ENCODE results near the gene GPHN. TPM values are rescaled to one million over a fixed set of nuclear protein-coding genes. Genes with fewer than 3 reads are reported as not detected.

GPHN gene
- total and polyA plus RNA-seq, 4 donors: 9.1 to 57.6 (median 33.9) TPM

DNA sequence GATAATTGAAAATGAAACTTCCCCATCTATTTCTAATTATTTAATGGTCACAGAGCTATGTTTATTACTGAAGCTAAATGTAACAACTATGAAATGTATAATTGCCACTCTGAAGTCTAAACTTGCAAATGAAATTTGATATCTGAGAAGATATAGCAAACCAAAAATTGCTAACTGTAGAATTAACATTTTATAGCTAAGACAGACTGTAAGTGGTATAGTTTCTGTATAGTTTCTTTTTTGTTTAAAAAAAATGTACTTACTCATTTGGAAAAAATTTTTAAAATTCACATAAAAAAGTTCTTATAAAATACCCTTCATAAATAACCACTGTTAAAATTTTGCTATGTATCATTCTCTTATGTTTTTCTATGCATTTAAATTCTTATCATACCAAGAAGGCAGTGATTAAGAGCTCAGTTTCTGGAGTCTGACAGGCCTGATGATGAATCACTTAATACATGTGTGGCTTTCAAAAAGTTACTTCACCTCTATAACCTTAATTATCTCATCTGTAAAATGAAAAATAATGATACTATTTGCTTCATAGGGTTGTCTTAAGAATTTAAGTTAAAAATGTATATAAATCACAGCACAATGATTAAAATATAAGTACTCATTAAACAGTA is 466.6 kb downstream of the GPHN start:
- Histone ChIP-seq H3K9ac (ENCODE audit: insufficient read depth in 1 of 2, low read length in 2 of 2) (no peak overlapping the region), H3K27me3 (ENCODE audit: control insufficient read depth in 3 of 3, insufficient read depth in 3 of 3, low read length in 2 of 3) (no peaks in the 10 kb centered on the region), H3K27ac (ENCODE audit: low read depth in 1 of 2, low read length in 1 of 2) (no peak overlapping the region), H3K4me1 (ENCODE audit: control insufficient read depth in 5 of 5, insufficient read depth in 5 of 5, low read length in 5 of 5) (no peaks in the 10 kb centered on the region), H3K36me3 (ENCODE audit: control insufficient read depth in 4 of 4, insufficient read depth in 4 of 4, low read length in 4 of 4) (peaks cover 0 to 8% (median 0%) of the 10 kb centered on the region in 4 donors), H3K9me3 (ENCODE audit: control insufficient read depth in 4 of 4, insufficient read depth in 3 of 4, low read length in 3 of 4) (no peaks in the 10 kb centered on the region), H3K4me3 (no peak overlapping the region)
- ATAC-seq (ENCODE audit: insufficient read depth, low FRiP score): no peak
- TF ChIP-seq, protein P1, sequence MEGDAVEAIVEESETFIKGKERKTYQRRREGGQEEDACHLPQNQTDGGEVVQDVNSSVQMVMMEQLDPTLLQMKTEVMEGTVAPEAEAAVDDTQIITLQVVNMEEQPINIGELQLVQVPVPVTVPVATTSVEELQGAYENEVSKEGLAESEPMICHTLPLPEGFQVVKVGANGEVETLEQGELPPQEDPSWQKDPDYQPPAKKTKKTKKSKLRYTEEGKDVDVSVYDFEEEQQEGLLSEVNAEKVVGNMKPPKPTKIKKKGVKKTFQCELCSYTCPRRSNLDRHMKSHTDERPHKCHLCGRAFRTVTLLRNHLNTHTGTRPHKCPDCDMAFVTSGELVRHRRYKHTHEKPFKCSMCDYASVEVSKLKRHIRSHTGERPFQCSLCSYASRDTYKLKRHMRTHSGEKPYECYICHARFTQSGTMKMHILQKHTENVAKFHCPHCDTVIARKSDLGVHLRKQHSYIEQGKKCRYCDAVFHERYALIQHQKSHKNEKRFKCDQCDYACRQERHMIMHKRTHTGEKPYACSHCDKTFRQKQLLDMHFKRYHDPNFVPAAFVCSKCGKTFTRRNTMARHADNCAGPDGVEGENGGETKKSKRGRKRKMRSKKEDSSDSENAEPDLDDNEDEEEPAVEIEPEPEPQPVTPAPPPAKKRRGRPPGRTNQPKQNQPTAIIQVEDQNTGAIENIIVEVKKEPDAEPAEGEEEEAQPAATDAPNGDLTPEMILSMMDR (IDR thresholded peaks at IDR 0.05; ENCODE audit: control extremely low read depth, extremely low read depth): no peak
- DNase-seq: no peak

DNA sequence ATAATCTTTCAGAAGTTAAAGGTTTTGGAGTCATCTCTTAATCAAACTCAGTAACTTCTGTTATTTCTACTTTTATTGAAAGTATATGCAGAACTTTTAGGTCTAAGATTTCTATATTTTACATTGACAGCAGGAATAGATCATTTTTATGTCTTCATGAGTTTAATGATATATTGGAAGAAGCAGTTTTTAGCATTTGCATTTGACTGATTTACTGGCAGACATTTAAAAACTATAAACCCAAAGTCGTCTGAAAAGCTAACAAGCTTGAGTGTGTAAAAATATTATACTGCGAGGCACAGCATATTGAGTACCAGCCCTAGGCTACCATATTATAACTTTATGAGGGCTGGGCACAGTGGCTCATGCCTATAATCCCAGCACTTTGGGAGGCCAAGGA is 467.3 kb downstream of the GPHN start:
- no peak for DNase-seq
- Histone ChIP-seq H3K4me1 (ENCODE audit: control insufficient read depth in 5 of 5, insufficient read depth in 5 of 5, low read length in 5 of 5) (no peaks in the 10 kb centered on the region), H3K27me3 (ENCODE audit: control insufficient read depth in 3 of 3, insufficient read depth in 3 of 3, low read length in 2 of 3) (no peaks in the 10 kb centered on the region), H3K36me3 (ENCODE audit: control insufficient read depth in 4 of 4, insufficient read depth in 4 of 4, low read length in 4 of 4) (peaks cover 0 to 8% (median 0%) of the 10 kb centered on the region in 4 donors), H3K27ac (ENCODE audit: low read depth in 1 of 2, low read length in 1 of 2) (no peak overlapping the region), H3K9me3 (ENCODE audit: control insufficient read depth in 4 of 4, insufficient read depth in 3 of 4, low read length in 3 of 4) (no peaks in the 10 kb centered on the region), H3K9ac (ENCODE audit: insufficient read depth in 1 of 2, low read length in 2 of 2) (no peak overlapping the region), H3K4me3 (no peak overlapping the region)
- no peak for ATAC-seq (ENCODE audit: insufficient read depth, low FRiP score)
- TF ChIP-seq, protein P1 (IDR thresholded peaks at IDR 0.05; ENCODE audit: control extremely low read depth, extremely low read depth): no peak
- 93 to 97% methylated on average over 2 of the region's 2 CpGs for WGBS, 2 donors

DNA sequence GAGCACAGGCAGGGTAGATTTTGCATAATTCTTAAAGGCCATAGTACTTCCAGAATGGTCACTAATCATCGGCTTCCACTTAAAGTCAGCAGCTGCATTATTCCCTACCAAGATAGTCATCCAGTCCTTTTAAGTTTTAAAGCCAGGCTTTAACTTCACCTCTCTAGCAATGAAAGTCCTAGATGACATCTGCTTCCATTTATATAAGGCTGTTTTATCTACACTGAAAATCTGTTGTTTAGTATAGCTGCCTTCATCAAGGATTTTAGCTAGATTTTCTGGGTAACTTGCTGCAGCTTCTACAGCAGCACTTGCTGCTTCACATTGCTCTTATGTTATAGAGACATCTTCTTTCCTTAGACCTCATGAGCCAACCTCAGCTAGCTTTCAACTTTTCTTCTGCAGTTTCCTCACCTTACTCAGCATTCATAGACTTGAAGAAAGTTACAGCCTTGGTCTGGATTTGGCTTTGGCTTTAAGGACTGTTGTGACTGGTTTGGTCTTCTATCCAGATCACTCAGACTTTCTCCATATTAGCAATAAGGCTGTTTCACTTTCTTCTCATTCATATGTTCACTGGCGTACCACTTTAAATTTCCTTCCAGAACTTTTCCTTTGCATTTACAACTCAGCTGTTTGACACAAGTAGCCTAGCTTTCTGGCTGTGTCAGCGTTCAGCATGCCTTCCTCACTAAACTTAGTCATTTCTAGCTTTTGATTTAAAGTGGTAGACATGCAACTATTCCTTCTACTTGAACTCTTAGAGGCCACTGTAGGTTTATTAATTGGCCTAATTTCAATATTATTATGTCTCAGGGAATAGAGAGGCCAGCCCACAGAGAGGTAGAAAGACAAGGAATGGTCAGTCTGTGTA is 471.4 kb downstream of the GPHN start:
- TF ChIP-seq, protein P1 (IDR thresholded peaks at IDR 0.05; ENCODE audit: control extremely low read depth, extremely low read depth): no peak
- 83 to 93% methylated on average over 3 of the region's 3 CpGs for WGBS, 2 donors
- Histone ChIP-seq H3K9me3 (ENCODE audit: control insufficient read depth in 4 of 4, insufficient read depth in 3 of 4, low read length in 3 of 4) (no peaks in the 10 kb centered on the region), H3K4me1 (ENCODE audit: control insufficient read depth in 5 of 5, insufficient read depth in 5 of 5, low read length in 5 of 5) (no peaks in the 10 kb centered on the region), H3K27ac (ENCODE audit: low read depth in 1 of 2, low read length in 1 of 2) (no peak overlapping the region), H3K27me3 (ENCODE audit: control insufficient read depth in 3 of 3, insufficient read depth in 3 of 3, low read length in 2 of 3) (no peaks in the 10 kb centered on the region), H3K36me3 (ENCODE audit: control insufficient read depth in 4 of 4, insufficient read depth in 4 of 4, low read length in 4 of 4) (peaks cover 0 to 4% (median 0%) of the 10 kb centered on the region in 4 donors), H3K9ac (ENCODE audit: insufficient read depth in 1 of 2, low read length in 2 of 2) (no peak overlapping the region), H3K4me3 (no peak overlapping the region)
- ATAC-seq (ENCODE audit: insufficient read depth, low FRiP score): no peak
- DNase-seq: no peak

All from lung (tissue), 12 donors.